Sigmoid colon (tissue), 7 donors: ENCODE measurements around the gene NUMA1. TPM values are rescaled to one million over a fixed set of nuclear protein-coding genes. Genes with fewer than 3 reads are reported as not detected.

Experiments used
- DNase-seq: peaks from one replicate; pipeline ENCODE4 v3.0.0-alpha.2; 2019
- H3K27ac ChIP-seq, 4 donors: fragments of 200-600 bp; sonication (generic); one replicate each; pipeline ENCODE4 v1.5.1; 2016 to 2019; ENCODE audit warnings: mild to moderate bottlenecking in 1 of 4
- H3K27me3 ChIP-seq, 3 donors: fragments of 200-600 bp; sonication (generic); one replicate each; pipeline ENCODE4 v1.5.1; 2019; ENCODE audit warnings: mild to moderate bottlenecking in 1 of 3
- H3K36me3 ChIP-seq, 4 donors: fragments of 200-600 bp; sonication (generic); one replicate each; pipeline ENCODE4 v1.5.1; 2016 to 2019
- H3K4me1 ChIP-seq, 4 donors: fragments of 200-600 bp; sonication (generic); one replicate each; pipeline ENCODE4 v1.5.1; 2017 to 2019
- H3K4me3 ChIP-seq, 4 donors: fragments of 200-600 bp; sonication (generic); one replicate each; pipeline ENCODE4 v1.5.1; 2017 to 2019; ENCODE audit warnings: mild to moderate bottlenecking in 2 of 4, moderate library complexity in 1 of 4
- H3K9me3 ChIP-seq, 4 donors: fragments of 200-600 bp in 3 of 4; sonication (generic) in 3 of 4; one replicate each; pipeline versions ENCODE4 v1.5.1 to v1.6.1; 2013 to 2019
- EP300 ChIP-seq, 4 donors: sonication (generic); formaldehyde crosslinking; IDR thresholded peaks; one replicate each; pipeline ENCODE4 v1.6.1; 2017; ENCODE audit warnings: antibody characterized with exemption in 4 of 4
- POLR2A ChIP-seq, 2 donors: fragments of 450-650 bp; IDR thresholded peaks; one replicate each; pipeline ENCODE4 v1.6.1; 2016; ENCODE audit warnings: antibody characterized with exemption in 2 of 2, mild to moderate bottlenecking in 2 of 2, moderate library complexity in 2 of 2
- POLR2AphosphoS5 ChIP-seq, 4 donors: sonication (generic); formaldehyde crosslinking; IDR thresholded peaks; one replicate each; pipeline ENCODE4 v1.6.1; 2017; ENCODE audit warnings: antibody characterized with exemption in 4 of 4
- WGBS, 2 donors: extraction: QIAGEN DNeasy Blood & Tissue Kit; methylation state at CpG; one replicate each; pipeline ENCODE4 v1.1.7; 2013; 5-methylcytosine and 5-hydroxymethylcytosine counted together
- intact Hi-C: fragments of 100-400 bp; cut with DNase I; formaldehyde crosslinking; loops from one replicate; pipeline ENCODE4 v1.15.1; 2023
- polyA plus RNA-seq, 3 donors: library from polyadenylated mRNA; stranded (reverse); fragments of 200-250 nt; gene quantifications; one replicate each; pipeline ENCODE4 v1.2.3, GENCODE V29; 2013
- total RNA-seq, 4 donors: library from RNA; depleted of rRNA; stranded (reverse); fragments of >200 nt; gene quantifications; one replicate each; pipeline ENCODE4 v1.1.0, GENCODE V29; 2016
- TF ChIP-seq, protein P1 (sequence below), 4 experiments: fragments of 450-650 bp in 3 of 4; fragments of 200-600 bp in 1 of 4; IDR thresholded peaks; one replicate each; pipeline ENCODE4 v1.5.1; 2016 to 2019; ENCODE audit warnings: antibody characterized with exemption in 4 of 4, mild to moderate bottlenecking in 3 of 4, moderate library complexity in 2 of 4
- donor health status: healthy with polysubstance abuse.
- donor health status: Bipolar disorder and iron deficiency.
- donor health status: healthy.

The NUMA1 gene
- total and polyA plus RNA-seq, 7 donors: 99.1 to 343 (median 249) TPM

DNA sequence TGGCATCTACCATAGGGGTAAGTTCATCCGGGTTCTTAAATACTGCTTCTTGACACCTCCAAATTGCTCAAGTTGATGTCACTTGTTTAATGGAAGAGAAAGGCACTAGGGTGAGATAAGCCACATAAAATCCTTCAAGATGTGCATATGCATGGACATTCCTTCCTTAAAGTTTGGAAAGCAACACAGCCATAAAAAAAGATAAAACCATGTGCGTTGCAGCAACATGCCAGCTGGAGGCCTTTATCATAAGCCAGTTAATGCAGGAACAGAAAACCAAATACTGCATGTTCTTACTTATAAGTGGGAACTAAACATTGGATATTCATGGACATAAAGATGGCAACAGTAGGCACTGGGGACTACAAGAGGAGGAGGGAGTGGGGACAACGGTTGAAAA is 89.6 kb downstream of the NUMA1 start:
- Histone ChIP-seq H3K27me3 (no peaks in the 10 kb centered on the region), H3K4me1 (peaks cover 0 to 32% (median 23%) of the 10 kb centered on the region in 4 donors), H3K9me3 (no peaks in the 10 kb centered on the region), H3K4me3 (no peak overlapping the region), H3K36me3 (peaks cover 0 to 6% (median 0%) of the 10 kb centered on the region in 4 donors), H3K27ac (no peak overlapping the region)
- TF ChIP-seq POLR2A (IDR thresholded peaks at IDR 0.05) (no peak), POLR2AphosphoS5 (IDR thresholded peaks at IDR 0.05) (no peak), EP300 (IDR thresholded peaks at IDR 0.05) (no peak)
- TF ChIP-seq, protein P1, sequence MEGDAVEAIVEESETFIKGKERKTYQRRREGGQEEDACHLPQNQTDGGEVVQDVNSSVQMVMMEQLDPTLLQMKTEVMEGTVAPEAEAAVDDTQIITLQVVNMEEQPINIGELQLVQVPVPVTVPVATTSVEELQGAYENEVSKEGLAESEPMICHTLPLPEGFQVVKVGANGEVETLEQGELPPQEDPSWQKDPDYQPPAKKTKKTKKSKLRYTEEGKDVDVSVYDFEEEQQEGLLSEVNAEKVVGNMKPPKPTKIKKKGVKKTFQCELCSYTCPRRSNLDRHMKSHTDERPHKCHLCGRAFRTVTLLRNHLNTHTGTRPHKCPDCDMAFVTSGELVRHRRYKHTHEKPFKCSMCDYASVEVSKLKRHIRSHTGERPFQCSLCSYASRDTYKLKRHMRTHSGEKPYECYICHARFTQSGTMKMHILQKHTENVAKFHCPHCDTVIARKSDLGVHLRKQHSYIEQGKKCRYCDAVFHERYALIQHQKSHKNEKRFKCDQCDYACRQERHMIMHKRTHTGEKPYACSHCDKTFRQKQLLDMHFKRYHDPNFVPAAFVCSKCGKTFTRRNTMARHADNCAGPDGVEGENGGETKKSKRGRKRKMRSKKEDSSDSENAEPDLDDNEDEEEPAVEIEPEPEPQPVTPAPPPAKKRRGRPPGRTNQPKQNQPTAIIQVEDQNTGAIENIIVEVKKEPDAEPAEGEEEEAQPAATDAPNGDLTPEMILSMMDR (IDR thresholded peaks at IDR 0.05): no peak
- intact Hi-C loops: no loop called here
- WGBS, 2 donors: 57 to 62% methylated on average over 3 of the region's 3 CpGs
- no peak for DNase-seq

DNA sequence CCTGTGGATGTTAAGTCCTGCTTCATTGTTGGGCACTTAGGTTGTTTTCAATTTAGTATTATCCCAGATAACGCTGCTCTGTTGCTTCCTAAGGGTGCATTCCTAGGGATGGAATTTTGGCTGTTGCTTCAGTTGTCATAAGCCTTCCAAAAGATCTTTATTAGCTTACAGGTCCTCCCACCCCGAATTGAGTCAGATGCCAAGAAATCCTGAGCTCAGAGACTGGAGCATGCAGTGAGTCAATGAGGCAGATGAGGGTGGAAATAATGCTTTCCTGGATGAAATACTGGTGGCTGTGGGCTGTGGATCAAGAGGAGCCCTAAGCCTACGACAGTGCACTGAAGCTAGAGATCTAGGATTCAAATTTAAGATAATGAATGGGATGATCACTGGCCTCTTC is 92.3 kb downstream of the NUMA1 start:
- H3K27me3 ChIP-seq: no peaks in the 10 kb centered on the region
- WGBS, 2 donors: 78 to 79% methylated on average over 3 of the region's 3 CpGs
- peaks cover 0 to 22% (median 3%) of the 10 kb centered on the region in 4 donors for H3K36me3 ChIP-seq
- peaks cover 0 to 32% (median 23%) of the 10 kb centered on the region in 4 donors for H3K4me1 ChIP-seq
- TF ChIP-seq POLR2AphosphoS5 (IDR thresholded peaks at IDR 0.05): no peak
- no peak for TF ChIP-seq POLR2A (IDR thresholded peaks at IDR 0.05)
- TF ChIP-seq EP300 (IDR thresholded peaks at IDR 0.05): no peak
- TF ChIP-seq, protein P1 (IDR thresholded peaks at IDR 0.05): no peak
- DNase-seq: peak; percentile 66
- intact Hi-C loops: no loop called here
- no peak overlapping the region for H3K4me3 ChIP-seq
- no peaks in the 10 kb centered on the region for H3K9me3 ChIP-seq
- peak overlapping the region; percentile 41 to 75 (median 70) for H3K27ac ChIP-seq

DNA sequence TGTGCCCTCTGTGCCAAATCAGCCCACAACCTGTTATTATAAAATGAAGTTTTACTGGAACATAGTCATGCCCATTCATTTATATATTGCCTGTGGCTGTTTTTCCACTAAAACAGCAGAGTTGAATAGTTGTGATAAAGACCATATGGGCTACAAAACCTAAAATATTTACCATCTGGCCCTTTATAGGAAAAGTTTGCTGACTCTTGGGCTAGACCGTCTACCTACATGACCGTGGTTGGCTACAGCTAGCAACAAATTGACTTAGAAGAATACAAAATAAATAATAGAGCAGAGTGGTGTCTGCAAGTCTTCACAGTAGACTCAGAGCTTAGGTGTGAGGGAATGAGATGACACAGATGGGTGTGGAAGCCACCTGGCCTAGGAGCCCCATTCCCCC is 92.8 kb downstream of the NUMA1 start:
- intact Hi-C loops: no loop called here
- Histone ChIP-seq H3K4me1 (peaks cover 0 to 32% (median 23%) of the 10 kb centered on the region in 4 donors), H3K36me3 (peaks cover 0 to 23% (median 3%) of the 10 kb centered on the region in 4 donors), H3K4me3 (no peak overlapping the region), H3K27ac (peak overlapping the region; percentile 41 to 75 (median 70)), H3K9me3 (no peaks in the 10 kb centered on the region), H3K27me3 (no peaks in the 10 kb centered on the region)
- no peak for TF ChIP-seq POLR2A (IDR thresholded peaks at IDR 0.05)
- TF ChIP-seq, protein P1 (IDR thresholded peaks at IDR 0.05): no peak
- TF ChIP-seq EP300 (IDR thresholded peaks at IDR 0.05): no peak
- TF ChIP-seq POLR2AphosphoS5 (IDR thresholded peaks at IDR 0.05): no peak
- 40 to 42% methylated on average over 2 of the region's 2 CpGs for WGBS, 2 donors
- DNase-seq: no peak

DNA sequence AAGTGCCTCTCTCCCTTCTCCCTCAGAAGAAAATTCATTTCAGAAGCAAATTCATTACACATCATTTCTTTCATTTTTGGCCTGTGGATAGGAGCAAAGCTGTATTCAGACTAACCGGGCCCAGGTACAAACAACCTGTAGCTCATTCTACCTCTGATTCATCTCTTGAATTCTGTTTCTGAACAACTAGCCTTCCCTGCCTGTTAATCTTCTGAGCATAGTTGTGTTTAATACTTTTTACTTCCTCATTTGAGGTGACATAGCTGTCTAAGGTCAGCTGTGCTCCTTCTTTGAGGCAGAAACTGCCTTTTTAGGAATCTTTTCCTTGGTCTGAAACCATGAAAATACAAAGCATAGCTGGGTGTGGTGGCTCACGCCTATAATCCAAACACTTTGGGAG is 94.2 kb downstream of the NUMA1 start:
- intact Hi-C loops: no loop called here
- no peak overlapping the region for H3K4me3 ChIP-seq
- H3K27ac ChIP-seq: peak overlapping the region in 2 of 4 donors; percentile 12 to 72
- DNase-seq: no peak
- peaks cover 0 to 32% (median 23%) of the 10 kb centered on the region in 4 donors for H3K4me1 ChIP-seq
- H3K9me3 ChIP-seq: no peaks in the 10 kb centered on the region
- 76 to 87% methylated on average over 2 of the region's 2 CpGs for WGBS, 2 donors
- no peaks in the 10 kb centered on the region for H3K27me3 ChIP-seq
- no peak for TF ChIP-seq POLR2AphosphoS5 (IDR thresholded peaks at IDR 0.05)
- no peak for TF ChIP-seq POLR2A (IDR thresholded peaks at IDR 0.05)
- TF ChIP-seq, protein P1 (IDR thresholded peaks at IDR 0.05): no peak
- no peak for TF ChIP-seq EP300 (IDR thresholded peaks at IDR 0.05)
- H3K36me3 ChIP-seq: peaks cover 0 to 23% (median 3%) of the 10 kb centered on the region in 4 donors

DNA sequence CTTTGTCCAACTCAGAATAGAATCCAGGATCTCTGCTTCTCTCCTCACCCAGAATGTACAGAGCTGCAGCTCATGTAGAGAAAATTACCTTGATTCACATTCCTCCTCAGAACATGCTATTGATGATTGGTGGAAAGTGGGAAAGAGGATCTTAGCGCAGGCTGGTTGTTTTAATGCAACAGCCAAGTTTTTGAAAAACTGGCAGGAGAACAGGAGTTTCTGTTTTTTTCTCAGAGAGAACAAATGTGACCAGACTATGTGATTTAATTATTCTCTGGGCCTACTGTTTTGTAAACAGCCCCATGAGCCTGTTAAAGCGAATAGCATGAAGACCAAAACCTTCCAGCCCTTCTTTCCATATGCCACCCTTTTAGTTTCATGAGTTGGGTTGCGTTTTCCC is 100.7 kb downstream of the NUMA1 start:
- Histone ChIP-seq H3K4me3 (no peak overlapping the region), H3K4me1 (peaks cover 0 to 16% (median 4%) of the 10 kb centered on the region in 4 donors), H3K27me3 (no peaks in the 10 kb centered on the region), H3K9me3 (no peaks in the 10 kb centered on the region), H3K27ac (no peak overlapping the region), H3K36me3 (peaks cover 0 to 19% (median 3%) of the 10 kb centered on the region in 4 donors)
- TF ChIP-seq POLR2A (IDR thresholded peaks at IDR 0.05) (no peak), POLR2AphosphoS5 (IDR thresholded peaks at IDR 0.05) (no peak), EP300 (IDR thresholded peaks at IDR 0.05) (no peak)
- TF ChIP-seq, protein P1 (IDR thresholded peaks at IDR 0.05): no peak
- intact Hi-C loops: loop anchor here (5.0 to 10.0 kb wide), 3 partner anchors 33 to 435 kb away; no protein-coding TSS in a partner anchor
- DNase-seq: no peak
- 83 to 91% methylated on average over 3 of the region's 3 CpGs for WGBS, 2 donors
